PC-9 (cell line): ENCODE results near the gene ZNF362. TPM values are rescaled to one million over a fixed set of nuclear protein-coding genes. Genes with fewer than 3 reads are reported as not detected.

Source experiments
- BruUV-seq: library from RNA; stranded (reverse); fragments of 400-500 nt; replicated peaks from 2 replicates; lab custom pipeline; 2021; lab: Mats Ljungman, UMichigan
- CTCF ChIA-PET: fragments of 300-600 bp; sonication (Branson Sonifier 250); formaldehyde crosslinking; loops from one replicate; lab custom pipeline; 2022; ENCODE audit warnings: antibody characterized with exemption; lab: Charles Lee
- POLR2A ChIA-PET: fragments of 300-600 bp; sonication (Branson Sonifier 250); formaldehyde crosslinking; loops from one replicate; lab custom pipeline; 2022; ENCODE audit warnings: antibody characterized with exemption; ENCODE audit not compliant: unreplicated experiment; lab: Charles Lee
- DNase-seq, 2 experiments: peaks; one replicate each; pipeline versions ENCODE4 v3.0.0 to v3.0.0-alpha.2; 2015 to 2022; ENCODE audit warnings: mixed read lengths in 1 of 2
- H2AFZ ChIP-seq: fragments of 200-600 bp; sonication (generic); 2 replicates; pipeline ENCODE4 v1.8.1; 2017; ENCODE audit warnings: antibody characterized with exemption
- H3F3A ChIP-seq: fragments of 200-600 bp; sonication (generic); 2 replicates; pipeline ENCODE4 v1.8.1; 2017; ENCODE audit warnings: antibody characterized with exemption, mild to moderate bottlenecking, low read depth; ENCODE audit not compliant: insufficient read depth
- H3K27ac ChIP-seq: fragments of 200-600 bp; sonication (generic); 2 replicates; pipeline ENCODE4 v1.6.1; 2016; ENCODE audit warnings: mixed run types
- H3K27me3 ChIP-seq: fragments of 200-600 bp; sonication (generic); 2 replicates; pipeline ENCODE4 v1.6.1; 2016; ENCODE audit warnings: low read depth, mixed run types; ENCODE audit not compliant: insufficient read depth
- H3K36me3 ChIP-seq: fragments of 200-600 bp; sonication (generic); 2 replicates; pipeline ENCODE4 v1.6.1; 2016; ENCODE audit warnings: low read depth, mixed run types
- H3K4me1 ChIP-seq: fragments of 200-600 bp; sonication (generic); replicated peaks from 2 replicates; pipeline ENCODE4 v1.6.1; 2016; ENCODE audit warnings: mixed run types; ENCODE audit not compliant: insufficient read depth
- H3K4me2 ChIP-seq: fragments of 200-600 bp; sonication (generic); 2 replicates; pipeline ENCODE4 v1.6.1; 2017; ENCODE audit warnings: mixed run types
- H3K4me3 ChIP-seq: fragments of 200-600 bp; sonication (generic); 2 replicates; pipeline ENCODE4 v1.6.1; 2016; ENCODE audit warnings: mixed run types
- H3K79me2 ChIP-seq: fragments of 200-600 bp; sonication (generic); 2 replicates; pipeline ENCODE4 v1.6.1; 2017; ENCODE audit warnings: low read depth, mixed run types
- H3K9me2 ChIP-seq: fragments of 200-600 bp; sonication (generic); 2 replicates; pipeline ENCODE4 v1.8.1; 2017; ENCODE audit warnings: mild to moderate bottlenecking; ENCODE audit not compliant: insufficient read depth
- H3K9me3 ChIP-seq: fragments of 200-600 bp; sonication (generic); 2 replicates; pipeline ENCODE4 v1.8.1; 2016; ENCODE audit warnings: low read depth; ENCODE audit not compliant: insufficient read depth
- H4K20me1 ChIP-seq: fragments of 200-600 bp; sonication (generic); 2 replicates; pipeline ENCODE4 v1.8.1; 2017; ENCODE audit not compliant: insufficient read depth
- CTCF ChIP-seq: fragments of 200-600 bp; sonication (generic); conservative IDR thresholded peaks from 2 replicates; pipeline ENCODE4 v1.6.1; 2017; ENCODE audit warnings: mixed run types, antibody characterized with exemption, mild to moderate bottlenecking, moderate library complexity
- EZH2 ChIP-seq: fragments of 200-600 bp; sonication (generic); IDR thresholded peaks from 2 replicates; pipeline ENCODE4 v1.8.0; 2017; ENCODE audit warnings: antibody characterized with exemption, low read depth
- intact Hi-C: fragments of 100-400 bp; cut with micrococcal nuclease; formaldehyde crosslinking; loops from one replicate; pipeline ENCODE4 v1.10.0; 2022; ENCODE audit not compliant: unreplicated experiment
- total RNA-seq: library from RNA; stranded (reverse); gene quantifications from 2 replicates; pipeline ENCODE4 v1.2.3, GENCODE V29; 2021

Gene ZNF362
- total RNA-seq, 1 experiment from 2014 or later, result 33.1 TPM

GRCh38 chr1:33282791-33283190 lies 26.5 kb downstream of the ZNF362 start:
- DNase-seq, result no peak
- Histone ChIP-seq H3K9me2 (no peaks in the 10 kb centered on the region), H3K27me3 (no peaks in the 10 kb centered on the region), H3K79me2 (no peaks in the 10 kb centered on the region), H3F3A (no peaks in the 10 kb centered on the region; the same call in 1 of the 2 replicates), H2AFZ (no peak overlapping the region), H3K4me2 (no peak overlapping the region), H3K27ac (no peak overlapping the region), H3K36me3 (peaks cover 10% of the 10 kb centered on the region), H3K9me3 (no peaks in the 10 kb centered on the region), H4K20me1 (no peaks in the 10 kb centered on the region), H3K4me1 (no peaks in the 10 kb centered on the region), H3K4me3 (no peak overlapping the region)
- CTCF ChIA-PET, result no interaction called here
- intact Hi-C loops, result no loop called here
- BruUV-seq, result no TSS peak
- TF ChIP-seq CTCF (no peak), EZH2 (no peak)
- POLR2A ChIA-PET, result no interaction called here

- no TSS peak for BruUV-seq
Measured at GRCh38 chr1:33284049-33284448, 27.8 kb downstream of the ZNF362 start.

DNA sequence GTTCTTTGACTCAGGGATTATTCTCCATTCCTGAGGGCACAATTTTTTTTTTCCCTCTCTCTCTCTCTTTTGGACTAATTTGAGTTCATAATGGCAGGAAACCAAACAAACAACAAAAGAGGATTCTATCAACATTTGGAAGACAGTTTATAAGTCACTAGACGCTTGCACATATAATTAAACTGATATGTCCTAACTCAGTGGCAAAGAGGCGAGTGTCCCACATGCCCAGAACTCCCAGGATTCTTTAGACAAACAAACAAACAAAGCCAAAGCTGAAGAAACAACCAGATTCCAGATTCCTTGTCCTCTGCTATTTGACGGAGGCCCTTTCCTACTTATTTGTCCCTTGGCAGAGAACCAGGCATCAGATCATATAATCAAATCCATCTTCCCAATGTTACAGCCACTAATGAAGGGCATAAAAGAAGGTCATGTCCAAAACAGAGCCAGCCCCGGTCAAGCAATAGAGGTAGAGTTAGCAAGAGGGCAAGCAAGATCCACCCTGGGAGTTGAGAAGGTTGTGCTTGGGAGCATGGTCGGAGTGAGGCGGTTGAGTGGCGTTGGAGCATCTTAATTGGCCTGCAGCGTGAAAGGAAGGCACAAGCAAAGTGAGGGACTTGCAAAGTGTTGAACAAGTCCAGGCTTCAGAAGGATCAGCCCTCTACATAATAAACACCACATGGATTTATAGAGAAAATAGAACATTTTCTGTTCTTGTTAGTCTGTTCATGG lies 30.3 kb downstream of the ZNF362 start:
- H3K9me3 ChIP-seq, result no peaks in the 10 kb centered on the region
- intact Hi-C loops, result no loop called here
- H3K27ac ChIP-seq, result no peak overlapping the region
- H3F3A ChIP-seq, result no peaks in the 10 kb centered on the region
- H2AFZ ChIP-seq, result no peak overlapping the region
- TF ChIP-seq EZH2, result no peak
- TF ChIP-seq CTCF, result no peak
- ChIA-PET POLR2A (no interaction called here), CTCF (no interaction called here)
- H3K36me3 ChIP-seq, result peaks cover 10% of the 10 kb centered on the region
- BruUV-seq, result no TSS peak
- H3K4me3 ChIP-seq, result no peak overlapping the region
- H4K20me1 ChIP-seq, result no peaks in the 10 kb centered on the region
- no peaks in the 10 kb centered on the region for H3K9me2 ChIP-seq
- no peaks in the 10 kb centered on the region for H3K27me3 ChIP-seq
- H3K4me2 ChIP-seq, result no peak overlapping the region
- no peak for DNase-seq
- no peaks in the 10 kb centered on the region for H3K79me2 ChIP-seq
- no peaks in the 10 kb centered on the region for H3K4me1 ChIP-seq

More at GRCh38 chr1:33284049-33284448, 27.8 kb downstream of the ZNF362 start:
- Histone ChIP-seq H3K4me2 (no peak overlapping the region), H3K9me2 (no peaks in the 10 kb centered on the region), H3K36me3 (peaks cover 10% of the 10 kb centered on the region), H4K20me1 (no peaks in the 10 kb centered on the region), H3F3A (no peaks in the 10 kb centered on the region; the same call in 1 of the 2 replicates), H3K79me2 (no peaks in the 10 kb centered on the region), H3K27ac (no peak overlapping the region), H3K4me1 (no peaks in the 10 kb centered on the region), H3K4me3 (no peak overlapping the region), H3K9me3 (no peaks in the 10 kb centered on the region), H3K27me3 (no peaks in the 10 kb centered on the region), H2AFZ (no peak overlapping the region)
- CTCF ChIA-PET, result no interaction called here
- POLR2A ChIA-PET, result interaction anchor here (0.7 kb wide), 1 partner anchor 15 kb away, joined by 3 read pairs; no protein-coding TSS in a partner anchor
- intact Hi-C loops, result no loop called here
- TF ChIP-seq CTCF (no peak), EZH2 (no peak)
- DNase-seq, result no peak
